ENCODE measurements around the gene DIPK1C. TPM values are rescaled to one million over a fixed set of nuclear protein-coding genes. Genes with fewer than 3 reads are reported as not detected.

DIPK1C gene
- total and polyA plus RNA-seq, 10 of the 15 experiments (the other 5 are each of a cell fraction or from before 2014, with no cell fraction given), result not detected

DNA sequence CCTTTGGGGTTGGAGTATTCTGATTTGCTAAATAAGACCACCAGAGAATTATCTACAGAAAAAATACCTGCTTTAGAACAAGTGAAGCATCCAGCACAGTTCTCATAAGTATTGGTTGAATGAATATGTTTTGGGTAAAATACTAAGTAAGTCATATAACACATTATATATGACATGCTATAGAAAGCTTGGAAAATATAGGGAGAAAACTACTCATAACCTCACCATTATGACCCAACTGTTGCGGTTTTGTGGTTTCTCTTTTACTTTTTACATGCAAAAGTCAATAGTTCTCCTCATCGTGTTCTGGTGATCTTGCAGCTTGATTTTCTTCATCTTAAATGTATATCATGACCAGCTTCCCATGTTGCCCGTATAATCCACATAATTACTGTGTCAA lies 66.2 kb downstream of the DIPK1C start:
- BruUV-seq (replicated peaks), result no TSS peak
- Histone ChIP-seq H3K27me3 (replicated peaks in 1 of 2; ENCODE audit: control insufficient read depth in 2 of 2, insufficient read depth in 2 of 2, low read length in 1 of 2) (peaks cover 2 to 3% of the 10 kb centered on the region in 2 experiments; a peak in 3 of 4 replicates), H3K9ac (ENCODE audit: control insufficient read depth, insufficient read depth, low read length) (no peak overlapping the region), H2AFZ (ENCODE audit: control insufficient read depth, low read depth, low read length) (no peak overlapping the region), H3K27ac (ENCODE audit: control insufficient read depth, insufficient read depth) (no peak overlapping the region), H3K4me3 (no peak overlapping the region), H3K4me1 (ENCODE audit: control insufficient read depth, insufficient read depth, low read length) (no peaks in the 10 kb centered on the region), H4K20me1 (ENCODE audit: control insufficient read depth, insufficient read depth) (no peaks in the 10 kb centered on the region), H3K9me3 (replicated peaks; ENCODE audit: control insufficient read depth, insufficient read depth, low read length) (no peaks in the 10 kb centered on the region; the same call in 2 of the 3 replicates), H3K36me3 (ENCODE audit: control insufficient read depth in 2 of 2, insufficient read depth in 2 of 2, low read length in 1 of 2) (no peaks in the 10 kb centered on the region), H3K4me2 (ENCODE audit: control insufficient read depth, insufficient read depth) (no peak overlapping the region), H3K79me2 (ENCODE audit: control insufficient read depth, insufficient read depth, low read length) (no peaks in the 10 kb centered on the region)
- ATAC-seq (no peak), DNase-seq (ENCODE audit: low read depth, low spot score) (no peak), FAIRE-seq (no peak)
- ChIA-PET SMC1A (ENCODE audit: uncharacterized antibody, unreplicated experiment) (interaction anchor here (1.3 kb wide), 1 partner anchor 13 kb away, joined by 3 read pairs; no protein-coding TSS in a partner anchor), CTCF (no interaction called here), POLR2A (no interaction called here), RAD21 (ENCODE audit: unreplicated experiment) (interaction anchor here (1.0 kb wide), 1 partner anchor 13 kb away, joined by 3 read pairs; no protein-coding TSS in a partner anchor)
- WGBS (ENCODE audit: insufficient coverage, insufficient replicate concordance, low lambda C conversion rate, missing lambda C conversion rate), result 32% methylated on average over 3 of the region's 3 CpGs
- in situ Hi-C loops (cut with MboI), result no loop called here
- intact Hi-C loops (cut with micrococcal nuclease; ENCODE audit: unreplicated experiment), result no loop called here
- TF ChIP-seq, protein P1, sequence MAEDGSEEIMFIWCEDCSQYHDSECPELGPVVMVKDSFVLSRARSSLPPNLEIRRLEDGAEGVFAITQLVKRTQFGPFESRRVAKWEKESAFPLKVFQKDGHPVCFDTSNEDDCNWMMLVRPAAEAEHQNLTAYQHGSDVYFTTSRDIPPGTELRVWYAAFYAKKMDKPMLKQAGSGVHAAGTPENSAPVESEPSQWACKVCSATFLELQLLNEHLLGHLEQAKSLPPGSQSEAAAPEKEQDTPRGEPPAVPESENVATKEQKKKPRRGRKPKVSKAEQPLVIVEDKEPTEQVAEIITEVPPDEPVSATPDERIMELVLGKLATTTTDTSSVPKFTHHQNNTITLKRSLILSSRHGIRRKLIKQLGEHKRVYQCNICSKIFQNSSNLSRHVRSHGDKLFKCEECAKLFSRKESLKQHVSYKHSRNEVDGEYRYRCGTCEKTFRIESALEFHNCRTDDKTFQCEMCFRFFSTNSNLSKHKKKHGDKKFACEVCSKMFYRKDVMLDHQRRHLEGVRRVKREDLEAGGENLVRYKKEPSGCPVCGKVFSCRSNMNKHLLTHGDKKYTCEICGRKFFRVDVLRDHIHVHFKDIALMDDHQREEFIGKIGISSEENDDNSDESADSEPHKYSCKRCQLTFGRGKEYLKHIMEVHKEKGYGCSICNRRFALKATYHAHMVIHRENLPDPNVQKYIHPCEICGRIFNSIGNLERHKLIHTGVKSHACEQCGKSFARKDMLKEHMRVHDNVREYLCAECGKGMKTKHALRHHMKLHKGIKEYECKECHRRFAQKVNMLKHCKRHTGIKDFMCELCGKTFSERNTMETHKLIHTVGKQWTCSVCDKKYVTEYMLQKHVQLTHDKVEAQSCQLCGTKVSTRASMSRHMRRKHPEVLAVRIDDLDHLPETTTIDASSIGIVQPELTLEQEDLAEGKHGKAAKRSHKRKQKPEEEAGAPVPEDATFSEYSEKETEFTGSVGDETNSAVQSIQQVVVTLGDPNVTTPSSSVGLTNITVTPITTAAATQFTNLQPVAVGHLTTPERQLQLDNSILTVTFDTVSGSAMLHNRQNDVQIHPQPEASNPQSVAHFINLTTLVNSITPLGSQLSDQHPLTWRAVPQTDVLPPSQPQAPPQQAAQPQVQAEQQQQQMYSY (CRISPR knock-in tag; IDR thresholded peaks at IDR 0.05), result no peak
- peak; percentile 15; the same call in 1 of the 2 replicates for TF ChIP-seq RUNX3 (IDR thresholded peaks at IDR 0.05; ENCODE audit: low read length)

DNA sequence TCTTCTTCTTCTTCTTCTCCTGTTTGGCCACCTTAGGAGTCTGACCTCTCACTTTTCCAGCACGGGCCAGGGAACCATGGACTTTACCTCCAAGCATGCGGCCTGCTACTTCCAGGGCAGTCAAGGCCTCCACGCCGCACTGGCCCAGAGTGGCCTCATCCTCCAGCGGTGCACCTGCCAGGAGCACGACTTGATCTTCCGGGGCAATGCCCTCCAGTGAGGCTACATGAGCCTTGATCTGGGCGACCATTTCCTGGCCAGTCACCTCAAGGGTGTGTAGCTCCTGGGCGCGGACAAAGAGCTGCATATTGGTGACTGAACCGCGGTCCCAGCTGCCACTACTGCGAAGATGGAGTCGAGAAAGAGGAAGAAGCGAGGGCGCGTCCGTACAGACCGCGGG lies 67.1 kb downstream of the DIPK1C start:
- FAIRE-seq (no peak), DNase-seq (ENCODE audit: low read depth, low spot score) (no peak), ATAC-seq (no peak)
- ChIA-PET RAD21 (ENCODE audit: unreplicated experiment) (interaction anchor here (1.0 kb wide), 1 partner anchor 12 kb away, joined by 3 read pairs; no protein-coding TSS in a partner anchor), CTCF (interaction anchor here (1.2 kb wide), 1 partner anchor 30 kb away, joined by 3 read pairs; no protein-coding TSS in a partner anchor), SMC1A (ENCODE audit: uncharacterized antibody, unreplicated experiment) (interaction anchor here (1.3 kb wide), 1 partner anchor 12 kb away, joined by 3 read pairs; no protein-coding TSS in a partner anchor), POLR2A (interaction anchor here (0.6 kb wide), 1 partner anchor 161 kb away, joined by 3 read pairs; no protein-coding TSS in a partner anchor)
- Histone ChIP-seq H3K36me3 (ENCODE audit: control insufficient read depth in 2 of 2, insufficient read depth in 2 of 2, low read length in 1 of 2) (no peaks in the 10 kb centered on the region), H4K20me1 (ENCODE audit: control insufficient read depth, insufficient read depth) (no peaks in the 10 kb centered on the region), H3K27ac (ENCODE audit: control insufficient read depth, insufficient read depth) (no peak overlapping the region), H2AFZ (ENCODE audit: control insufficient read depth, low read depth, low read length) (no peak overlapping the region), H3K4me2 (ENCODE audit: control insufficient read depth, insufficient read depth) (no peak overlapping the region), H3K4me1 (ENCODE audit: control insufficient read depth, insufficient read depth, low read length) (no peaks in the 10 kb centered on the region), H3K4me3 (no peak overlapping the region), H3K27me3 (replicated peaks in 1 of 2; ENCODE audit: control insufficient read depth in 2 of 2, insufficient read depth in 2 of 2, low read length in 1 of 2) (peaks cover 0 to 4% of the 10 kb centered on the region in 2 experiments; a peak in 2 of 4 replicates), H3K79me2 (ENCODE audit: control insufficient read depth, insufficient read depth, low read length) (no peaks in the 10 kb centered on the region), H3K9me3 (replicated peaks; ENCODE audit: control insufficient read depth, insufficient read depth, low read length) (no peaks in the 10 kb centered on the region; the same call in 2 of the 3 replicates), H3K9ac (ENCODE audit: control insufficient read depth, insufficient read depth, low read length) (no peak overlapping the region)
- intact Hi-C loops (cut with micrococcal nuclease; ENCODE audit: unreplicated experiment) (no loop called here), in situ Hi-C loops (cut with MboI) (no loop called here)
- no peak for TF ChIP-seq MEF2A (IDR thresholded peaks at IDR 0.05; ENCODE audit: insufficient read depth, low read depth, low read length)
- no peak for TF ChIP-seq MYC (IDR thresholded peaks at IDR 0.05; ENCODE audit: insufficient read depth, insufficient read length, insufficient replicate concordance, low read length, severe bottlenecking)
- no TSS peak for BruUV-seq (replicated peaks)
- WGBS (ENCODE audit: insufficient coverage, insufficient replicate concordance, low lambda C conversion rate, missing lambda C conversion rate), result 71% methylated on average over 20 of the region's 20 CpGs
